Epithelial cell of esophagus (primary cell): ENCODE results near the gene ZFAND5.

Experiments used
- DNase-seq: peaks from one replicate; pipeline ENCODE4 v3.0.0; 2010; ENCODE audit warnings: low read depth
- H3K4me3 ChIP-seq: 2 replicates; pipeline ENCODE4 v1.5.1; 2011; ENCODE audit warnings: mild to moderate bottlenecking, low read length, control low read depth
- TF ChIP-seq, protein P1 (sequence below): IDR thresholded peaks from 2 replicates; pipeline ENCODE4 v1.5.1; 2011; ENCODE audit warnings: low read depth, mild to moderate bottlenecking, low read length, control low read depth, inconsistent platforms; ENCODE audit not compliant: insufficient read depth; ENCODE audit errors: missing control alignments

ZFAND5 gene

GRCh38 chr9:72313507-72313906, 51.5 kb downstream of the ZFAND5 start:
- peak; percentile 55 for DNase-seq
- TF ChIP-seq, protein P1, sequence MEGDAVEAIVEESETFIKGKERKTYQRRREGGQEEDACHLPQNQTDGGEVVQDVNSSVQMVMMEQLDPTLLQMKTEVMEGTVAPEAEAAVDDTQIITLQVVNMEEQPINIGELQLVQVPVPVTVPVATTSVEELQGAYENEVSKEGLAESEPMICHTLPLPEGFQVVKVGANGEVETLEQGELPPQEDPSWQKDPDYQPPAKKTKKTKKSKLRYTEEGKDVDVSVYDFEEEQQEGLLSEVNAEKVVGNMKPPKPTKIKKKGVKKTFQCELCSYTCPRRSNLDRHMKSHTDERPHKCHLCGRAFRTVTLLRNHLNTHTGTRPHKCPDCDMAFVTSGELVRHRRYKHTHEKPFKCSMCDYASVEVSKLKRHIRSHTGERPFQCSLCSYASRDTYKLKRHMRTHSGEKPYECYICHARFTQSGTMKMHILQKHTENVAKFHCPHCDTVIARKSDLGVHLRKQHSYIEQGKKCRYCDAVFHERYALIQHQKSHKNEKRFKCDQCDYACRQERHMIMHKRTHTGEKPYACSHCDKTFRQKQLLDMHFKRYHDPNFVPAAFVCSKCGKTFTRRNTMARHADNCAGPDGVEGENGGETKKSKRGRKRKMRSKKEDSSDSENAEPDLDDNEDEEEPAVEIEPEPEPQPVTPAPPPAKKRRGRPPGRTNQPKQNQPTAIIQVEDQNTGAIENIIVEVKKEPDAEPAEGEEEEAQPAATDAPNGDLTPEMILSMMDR, result no peak
- H3K4me3 ChIP-seq, result no peak overlapping the region

GRCh38 chr9:72312386-72312987, 52.5 kb downstream of the ZFAND5 start:
- TF ChIP-seq, protein P1, result no peak
- DNase-seq, result no peak
- no peak overlapping the region for H3K4me3 ChIP-seq

DNA sequence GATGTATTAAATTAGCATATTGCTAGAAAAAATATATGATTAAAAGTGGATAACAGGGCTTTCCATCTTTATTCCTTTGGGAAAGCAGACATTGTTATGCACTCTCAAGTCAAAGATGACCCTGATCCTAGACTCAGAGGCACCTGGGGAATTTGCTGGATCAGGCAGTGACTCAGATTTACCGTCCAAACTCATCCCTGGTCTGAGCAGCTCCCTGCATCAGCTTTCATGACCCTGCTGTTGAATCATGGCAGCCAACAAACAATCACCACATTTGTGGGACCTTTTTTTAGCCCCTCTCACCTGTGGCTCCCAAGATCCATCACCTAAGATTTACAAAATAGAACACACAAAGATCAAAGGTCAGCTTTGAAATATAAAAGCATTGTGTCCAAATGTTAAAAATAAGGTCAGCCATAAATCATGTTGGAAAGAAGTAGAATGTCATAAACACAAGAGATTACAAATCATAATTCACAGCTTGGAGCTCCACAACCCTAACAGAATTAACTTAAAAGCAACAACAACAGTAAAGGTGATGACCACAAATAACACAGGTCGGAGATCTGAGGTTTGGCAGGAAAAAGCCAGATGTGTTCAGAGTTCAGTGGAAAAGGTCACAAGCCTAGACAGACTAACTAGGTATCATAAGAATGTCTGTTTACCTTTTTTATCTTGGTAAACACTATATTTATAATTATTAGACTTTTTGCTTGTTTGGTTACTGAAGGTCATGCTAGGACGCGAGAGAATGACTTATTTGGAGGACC, 55.5 kb downstream of the ZFAND5 start:
- no peak overlapping the region for H3K4me3 ChIP-seq
- TF ChIP-seq, protein P1, result no peak
- DNase-seq, result peak; percentile 63

- H3K4me3 ChIP-seq, result no peak overlapping the region
- TF ChIP-seq, protein P1, result no peak
- DNase-seq, result no peak
Observed at GRCh38 chr9:72306761-72307160, 58.2 kb downstream of the ZFAND5 start.

GRCh38 chr9:72305707-72306106, 59.3 kb downstream of the ZFAND5 start:
- H3K4me3 ChIP-seq, result no peak overlapping the region
- DNase-seq, result no peak
- TF ChIP-seq, protein P1, result no peak

- H3K4me3 ChIP-seq, result no peak overlapping the region
- peak; percentile 64 for DNase-seq
Observed at GRCh38 chr9:72305102-72305546, 59.9 kb downstream of the ZFAND5 start.

More at GRCh38 chr9:72305102-72305546, 59.9 kb downstream of the ZFAND5 start:
- TF ChIP-seq, protein P1, result no peak
